Progenitor cell of endocrine pancreas (in vitro differentiated cells): ENCODE data around the gene C12orf43. TPM values are rescaled to one million over a fixed set of nuclear protein-coding genes. Genes with fewer than 3 reads are reported as not detected.
A peak's percentile ranks its signal among the peaks of the same experiment; 100 is the strongest.

Experiments
- DNase-seq: peaks from one replicate; pipeline ENCODE4 v3.0.0; 2021; ENCODE audit warnings: low spot score; ENCODE audit not compliant: unreplicated experiment
- H3K27ac Mint-ChIP-seq: 2 replicates; pipeline ENCODE4 v1.8.0; 2021; ENCODE audit warnings: mild to moderate bottlenecking, moderate library complexity, mixed read lengths
- H3K27me3 Mint-ChIP-seq: 2 replicates; pipeline ENCODE4 v1.8.0; 2021; ENCODE audit warnings: mixed read lengths
- H3K36me3 Mint-ChIP-seq: 2 replicates; pipeline ENCODE4 v1.8.0; 2022; ENCODE audit warnings: mixed read lengths; ENCODE audit not compliant: insufficient read depth
- H3K4me1 Mint-ChIP-seq: 2 replicates; pipeline ENCODE4 v1.8.0; 2021; ENCODE audit warnings: low read depth, mixed read lengths
- H3K4me3 Mint-ChIP-seq: 2 replicates; pipeline ENCODE4 v1.8.0; 2021; ENCODE audit warnings: low read depth, mild to moderate bottlenecking, moderate library complexity, mixed read lengths
- H3K9me3 Mint-ChIP-seq: 2 replicates; pipeline ENCODE4 v1.8.0; 2021; ENCODE audit warnings: low read depth, mixed read lengths
- CTCF ChIP-seq: fragments of 200-600 bp; sonication (generic); IDR thresholded peaks from one replicate; pipeline ENCODE4 v1.5.0; 2021; ENCODE audit warnings: antibody characterized with exemption, mild to moderate bottlenecking; ENCODE audit not compliant: unreplicated experiment
- total RNA-seq: library from RNA; stranded (reverse); gene quantifications from 2 replicates; pipeline ENCODE4 v1.2.1, GENCODE V29; 2021

The C12orf43 gene
- total RNA-seq, 1 donor from 2014 or later, result 17.2 TPM

GRCh38 chr12:120984351-120984898 is 31.9 kb downstream of the C12orf43 start:
- no peak for TF ChIP-seq CTCF
- peaks cover 35% of the 10 kb centered on the region for H3K4me1 Mint-ChIP-seq
- H3K27me3 Mint-ChIP-seq, result no peaks in the 10 kb centered on the region
- peak overlapping the region; percentile 85 for H3K27ac Mint-ChIP-seq
- DNase-seq, result no peak
- peaks cover 9% of the 10 kb centered on the region for H3K36me3 Mint-ChIP-seq
- H3K4me3 Mint-ChIP-seq, result peak overlapping the region; percentile 16
- peaks cover 3% of the 10 kb centered on the region for H3K9me3 Mint-ChIP-seq

- Mint-ChIP-seq H3K4me1 (peaks cover 35% of the 10 kb centered on the region), H3K36me3 (peaks cover 6% of the 10 kb centered on the region), H3K9me3 (peaks cover 3% of the 10 kb centered on the region), H3K4me3 (peak overlapping the region; percentile 4), H3K27me3 (no peaks in the 10 kb centered on the region), H3K27ac (peak overlapping the region; percentile 85)
- DNase-seq, result no peak
- no peak for TF ChIP-seq CTCF
These were observed 32.5 kb downstream of the C12orf43 start for GRCh38 chr12:120983759-120984158.

GRCh38 chr12:120982659-120983058 is 33.6 kb downstream of the C12orf43 start:
- no peaks in the 10 kb centered on the region for H3K9me3 Mint-ChIP-seq
- TF ChIP-seq CTCF, result no peak
- H3K36me3 Mint-ChIP-seq, result peaks cover 2% of the 10 kb centered on the region
- H3K27me3 Mint-ChIP-seq, result no peaks in the 10 kb centered on the region
- peak overlapping the region; percentile 84 for H3K27ac Mint-ChIP-seq
- DNase-seq, result no peak
- peaks cover 40% of the 10 kb centered on the region for H3K4me1 Mint-ChIP-seq
- H3K4me3 Mint-ChIP-seq, result peak overlapping the region; percentile 40

GRCh38 chr12:120981407-120981941 is 34.8 kb downstream of the C12orf43 start:
- peaks cover 3% of the 10 kb centered on the region for H3K36me3 Mint-ChIP-seq
- H3K9me3 Mint-ChIP-seq, result no peaks in the 10 kb centered on the region

GRCh38 chr12:120980800-120981368 is 35.4 kb downstream of the C12orf43 start:
- H3K36me3 Mint-ChIP-seq, result peaks cover 5% of the 10 kb centered on the region
- peaks cover 47% of the 10 kb centered on the region for H3K4me1 Mint-ChIP-seq
- no peak for TF ChIP-seq CTCF
- peak overlapping the region; percentile 91 for H3K4me3 Mint-ChIP-seq
- H3K9me3 Mint-ChIP-seq, result no peaks in the 10 kb centered on the region
- no peaks in the 10 kb centered on the region for H3K27me3 Mint-ChIP-seq
- peak overlapping the region; percentile 98 for H3K27ac Mint-ChIP-seq
- peak; percentile 41 for DNase-seq

More at GRCh38 chr12:120981407-120981941, 34.8 kb downstream of the C12orf43 start:
- no peak for TF ChIP-seq CTCF
- no peak for DNase-seq
- Mint-ChIP-seq H3K27me3 (no peaks in the 10 kb centered on the region), H3K27ac (peak overlapping the region; percentile 98), H3K4me1 (peaks cover 47% of the 10 kb centered on the region), H3K4me3 (peak overlapping the region; percentile 91)
